HG02884 (cell line): ENCODE results near the gene TRIM33.
"Not testable (repeated sequence)": the region's sequence is repeated elsewhere in the genome, so short reads cannot be mapped to it uniquely, and the experiment has no call there.

Experiments used
- ATAC-seq: cut with Tn5 transposase; IDR thresholded peaks from one replicate; pipeline ENCODE4 v1.9.1; 2021; ENCODE audit warnings: mild to moderate bottlenecking, moderate library complexity; ENCODE audit not compliant: unreplicated experiment

Gene TRIM33

DNA sequence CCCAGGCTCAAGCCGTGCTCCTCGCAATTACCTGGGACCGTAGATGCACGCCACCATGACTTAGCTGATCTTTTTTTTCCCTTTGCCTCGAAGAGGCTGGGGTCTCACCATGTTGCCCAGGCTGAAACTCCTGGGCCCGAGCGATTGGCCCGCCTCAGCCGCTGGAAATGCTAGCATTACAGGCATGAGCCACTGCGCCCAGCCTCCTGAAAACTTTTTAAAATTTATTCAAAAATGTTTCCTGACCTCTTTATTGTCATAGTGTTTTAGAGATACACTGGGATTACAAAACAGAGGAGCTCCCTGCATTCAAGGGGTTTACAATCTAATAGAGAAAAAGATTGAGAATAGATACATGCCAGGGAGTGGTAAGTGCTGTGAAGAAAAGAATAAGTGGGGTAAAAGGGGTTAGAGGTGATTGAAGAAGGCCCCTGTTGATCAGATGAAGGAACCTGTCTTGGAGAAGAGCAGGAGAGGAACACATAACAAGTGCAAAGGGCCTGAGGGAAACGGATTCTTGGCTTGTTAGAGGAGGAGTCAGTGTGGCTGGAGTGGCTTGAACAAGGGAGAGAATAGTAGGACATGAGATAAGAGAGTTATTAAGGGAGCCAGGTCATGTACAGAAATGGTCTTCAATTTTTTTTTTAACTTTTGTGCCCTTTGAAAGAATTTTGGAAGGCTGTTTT lies 1.7 kb upstream of the TRIM33 start:
- ATAC-seq, result no peak

DNA sequence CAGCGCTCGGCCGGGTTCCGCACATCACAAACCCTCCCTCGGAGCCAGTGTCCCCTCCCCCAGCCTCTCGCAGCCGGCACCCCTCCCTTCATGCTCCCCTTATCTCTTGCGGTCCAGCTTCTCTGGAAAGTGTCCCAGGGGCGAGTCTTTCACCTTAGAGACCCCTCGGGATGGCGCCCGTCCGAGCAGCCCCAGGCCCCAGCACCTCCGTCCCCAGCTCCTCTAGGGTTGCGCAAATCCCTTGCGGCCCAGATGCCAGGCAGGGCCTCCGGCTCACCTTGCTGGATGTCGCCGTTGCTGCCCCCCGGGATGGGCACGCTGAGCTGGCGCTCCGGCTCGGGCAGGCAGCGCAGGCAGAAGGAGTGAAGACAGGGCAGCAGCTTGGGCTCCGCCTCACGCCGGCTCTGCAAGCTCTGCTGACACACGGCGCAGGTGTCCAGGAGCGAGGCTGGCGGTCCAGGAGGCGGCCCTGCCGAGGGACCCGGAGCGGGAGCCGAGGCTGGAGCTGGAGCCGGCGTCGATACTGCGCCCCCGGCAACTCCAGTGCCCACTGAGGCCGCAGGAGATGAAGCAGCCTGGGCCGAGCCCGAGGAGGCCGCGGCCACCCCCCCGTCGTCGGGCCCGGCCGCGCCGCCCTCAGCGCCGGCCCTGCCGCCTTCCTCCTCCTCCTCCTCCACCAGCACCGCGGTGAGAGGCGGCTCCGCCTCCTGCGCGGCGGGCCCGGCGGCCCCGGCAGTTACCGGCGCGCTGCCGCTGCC lies 550 bp downstream of the TRIM33 start:
- ATAC-seq, result peak; percentile 55

DNA sequence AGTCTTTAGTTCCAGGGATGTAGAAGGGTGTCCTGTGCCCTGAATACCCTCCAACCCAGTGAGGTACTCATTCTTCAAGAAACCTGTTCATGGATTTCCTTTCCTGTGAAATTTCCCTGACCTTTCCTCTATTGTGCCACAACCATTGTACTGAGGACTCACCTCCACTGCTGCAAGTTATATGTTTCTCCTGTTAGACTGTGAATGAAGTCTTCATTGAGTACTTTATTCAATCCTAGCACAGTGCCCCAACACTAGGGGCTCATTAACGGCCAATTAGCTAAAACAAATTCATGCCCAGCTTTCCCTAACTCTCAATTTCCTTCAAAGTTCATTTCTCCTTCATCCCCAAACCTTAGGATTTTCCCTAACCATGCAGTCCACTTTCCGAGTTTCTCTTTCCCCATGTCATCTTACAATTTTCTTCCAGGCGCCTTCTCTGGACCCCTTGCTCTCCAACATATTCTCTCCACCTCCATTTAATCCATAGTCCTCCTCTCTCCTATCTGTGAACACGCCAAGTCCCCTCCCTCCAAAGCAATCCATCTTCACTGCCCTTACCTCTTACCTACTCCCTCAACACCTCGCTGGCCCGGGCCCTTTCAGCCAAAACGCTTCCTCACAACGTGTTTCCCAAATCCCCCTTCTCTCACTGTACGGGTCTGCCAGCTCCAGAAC lies 1.3 kb downstream of the TRIM33 start:
- ATAC-seq, result no peak

DNA sequence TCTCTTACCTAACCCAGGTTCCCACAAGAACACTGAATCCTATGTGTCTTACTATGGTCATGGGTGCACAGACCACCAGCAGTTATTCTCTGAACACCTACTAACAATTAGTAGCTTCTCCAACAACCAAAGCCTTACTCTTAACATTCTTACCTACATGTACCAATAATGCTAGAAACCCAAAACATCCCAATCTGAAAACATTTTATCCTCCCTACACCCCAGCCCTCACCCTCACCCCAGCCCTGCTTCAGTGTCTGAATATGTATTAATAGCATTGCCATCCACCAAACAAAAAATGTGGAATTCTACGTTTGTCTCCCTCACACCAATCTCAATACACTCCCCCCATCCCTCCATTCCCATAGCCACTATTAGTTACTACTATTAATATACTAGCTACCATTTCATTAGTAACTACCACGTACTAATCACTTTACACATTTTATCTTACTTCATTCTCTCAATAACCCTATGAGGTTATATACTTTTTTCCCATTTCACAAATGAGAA lies 2.6 kb downstream of the TRIM33 start:
- ATAC-seq, result no peak

DNA sequence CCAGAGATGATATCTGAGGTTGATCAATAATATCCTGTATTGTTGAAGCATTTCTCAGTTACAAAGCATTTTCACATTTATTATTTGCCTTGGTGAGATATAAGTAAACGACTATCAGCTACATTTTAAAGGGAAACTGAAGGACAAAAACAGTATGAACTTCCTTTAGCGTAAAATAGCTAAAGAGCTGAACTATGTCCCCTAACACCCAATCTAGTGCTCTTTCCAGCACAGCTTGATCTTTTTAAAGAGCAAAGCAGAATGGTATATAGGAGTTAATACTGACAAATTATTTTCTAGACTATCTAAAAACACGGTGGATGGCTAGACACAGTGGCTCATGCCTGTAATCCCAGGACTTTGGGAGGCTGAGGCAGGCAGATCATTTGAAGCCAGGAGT lies 3.5 kb downstream of the TRIM33 start:
- ATAC-seq, result no peak

DNA sequence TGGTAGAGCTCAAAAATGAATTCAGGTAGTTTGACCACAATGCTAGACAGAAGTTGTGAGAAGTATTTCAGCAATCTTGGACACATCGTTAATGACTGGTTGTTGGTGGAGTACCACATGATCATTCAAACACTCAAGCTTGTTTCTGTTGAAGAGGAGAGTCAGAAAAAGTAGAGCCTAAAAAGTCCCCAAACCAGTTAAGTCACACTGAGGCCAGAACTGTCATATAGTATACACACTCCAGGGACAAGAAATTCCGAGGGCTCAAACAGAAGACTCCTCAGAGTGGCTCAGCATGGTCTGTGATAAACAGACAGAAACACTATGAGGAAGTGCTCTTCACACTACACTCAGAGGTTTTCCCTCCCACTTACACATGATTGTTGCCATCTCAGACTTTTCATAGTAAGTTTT lies 5.8 kb downstream of the TRIM33 start:
- ATAC-seq, result no peak

DNA sequence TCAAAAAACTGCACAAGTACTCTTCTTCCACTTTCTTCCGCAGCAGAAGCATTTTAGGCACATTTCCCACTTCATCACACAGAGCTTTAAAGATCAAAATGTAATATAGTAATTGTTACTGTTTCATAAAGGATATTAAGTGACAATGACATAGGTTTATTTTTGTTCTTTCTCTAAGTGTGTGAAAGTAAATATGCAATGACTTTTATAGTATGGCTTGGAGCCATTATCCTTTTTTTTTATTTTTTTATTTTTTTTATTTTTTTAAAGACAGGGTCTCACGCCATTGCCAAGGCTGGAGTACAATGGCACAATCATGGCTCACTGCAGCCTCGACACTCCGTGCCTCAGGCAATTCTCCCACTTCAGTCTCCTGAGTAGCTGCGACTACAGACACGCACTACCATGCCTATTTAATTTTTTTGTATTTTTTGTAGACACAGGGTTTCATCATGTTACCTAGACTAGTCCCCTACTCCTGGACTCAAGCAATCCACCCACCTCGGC lies 7.0 kb downstream of the TRIM33 start:
- ATAC-seq, result no peak

DNA sequence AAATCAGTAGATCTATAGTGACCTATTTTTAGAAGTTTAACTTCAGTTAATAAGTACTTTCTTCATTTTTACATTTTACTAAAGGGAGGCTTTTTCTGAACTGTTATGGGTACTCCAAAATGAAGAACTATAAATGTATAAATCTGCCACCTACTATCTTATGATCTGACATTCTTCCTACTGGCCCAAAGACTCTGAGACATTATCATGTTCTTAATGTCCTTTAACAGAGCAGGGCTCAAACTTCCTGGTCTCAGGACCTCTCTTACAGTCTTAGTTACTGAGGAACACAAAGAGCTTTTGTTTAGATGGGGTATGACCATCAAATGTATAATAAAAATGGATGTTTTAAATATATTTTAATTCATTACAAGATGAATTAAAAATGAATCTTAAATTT lies 8.9 kb downstream of the TRIM33 start:
- ATAC-seq, result no peak

DNA sequence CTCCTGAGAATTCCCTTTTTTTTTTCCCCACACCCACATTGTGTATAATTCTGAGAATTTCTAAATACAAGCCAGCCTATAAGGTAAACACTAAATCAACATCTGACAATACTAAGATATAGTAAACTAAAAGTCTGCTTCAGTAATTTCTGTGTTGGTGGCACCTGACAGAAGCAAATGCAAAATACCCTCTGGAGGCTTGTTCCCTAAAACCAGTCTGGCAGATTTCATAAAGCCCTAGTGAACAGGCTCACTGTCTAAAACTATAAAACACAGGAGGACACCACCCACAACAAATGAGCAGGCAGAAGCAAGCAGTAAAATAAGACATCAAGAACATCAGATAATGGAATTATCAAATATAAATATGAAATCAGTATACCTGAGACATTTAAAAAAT lies 11.5 kb downstream of the TRIM33 start:
- no peak for ATAC-seq

DNA sequence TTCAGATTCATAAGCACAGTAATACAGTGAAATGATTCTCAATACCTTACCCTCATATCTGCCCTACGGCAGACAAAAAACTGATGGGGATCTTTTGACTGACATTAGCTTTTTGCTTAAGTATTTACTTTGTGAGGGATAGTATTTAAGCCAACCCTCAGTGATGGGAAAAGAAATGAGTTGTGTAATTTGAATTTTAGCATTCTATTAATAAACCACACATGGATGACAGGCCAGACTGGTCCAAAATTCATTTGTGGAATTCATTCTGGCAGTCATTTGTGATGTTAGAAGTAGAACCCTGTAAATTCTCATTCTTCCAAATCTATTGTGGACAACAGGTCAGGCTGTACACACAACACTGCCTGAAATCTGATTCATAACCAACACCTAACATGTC lies 14.9 kb downstream of the TRIM33 start:
- ATAC-seq, result no peak

DNA sequence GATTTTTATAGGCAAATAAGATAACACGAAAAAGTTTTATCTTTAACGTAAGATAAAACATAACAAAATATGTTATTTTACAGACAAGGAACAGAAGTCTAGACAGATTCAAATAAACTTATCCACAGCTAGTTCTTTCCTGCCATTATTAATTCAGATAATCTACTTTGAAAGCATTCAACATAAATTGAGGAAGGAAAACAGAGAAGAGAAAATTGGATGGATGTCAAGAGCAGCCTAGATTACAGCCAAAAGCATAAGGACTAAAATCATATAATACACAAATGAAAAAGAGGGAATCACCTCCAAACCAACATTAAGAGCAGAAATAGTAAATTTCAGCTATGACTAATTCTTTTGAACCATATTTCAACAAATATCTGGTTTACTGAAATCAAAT lies 15.5 kb downstream of the TRIM33 start:
- ATAC-seq, result no peak

DNA sequence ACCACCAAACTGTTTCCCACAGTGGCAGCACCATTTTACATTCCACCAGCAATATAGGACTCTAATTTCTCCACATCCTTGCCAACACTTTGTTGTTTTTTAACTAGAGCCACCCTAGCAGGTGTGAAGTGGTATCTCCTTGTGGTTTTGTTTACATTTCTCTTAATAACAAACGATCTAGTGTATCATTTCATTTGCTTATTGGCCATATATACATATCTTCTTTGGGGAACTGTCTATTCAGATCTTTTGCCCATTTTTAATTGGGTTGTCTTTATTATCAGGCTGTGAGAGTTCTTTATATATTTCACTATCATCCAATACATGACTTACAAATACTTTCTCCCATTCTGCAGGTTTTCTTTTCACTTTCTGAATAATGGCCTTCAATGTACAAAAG lies 18.0 kb downstream of the TRIM33 start:
- no peak for ATAC-seq

DNA sequence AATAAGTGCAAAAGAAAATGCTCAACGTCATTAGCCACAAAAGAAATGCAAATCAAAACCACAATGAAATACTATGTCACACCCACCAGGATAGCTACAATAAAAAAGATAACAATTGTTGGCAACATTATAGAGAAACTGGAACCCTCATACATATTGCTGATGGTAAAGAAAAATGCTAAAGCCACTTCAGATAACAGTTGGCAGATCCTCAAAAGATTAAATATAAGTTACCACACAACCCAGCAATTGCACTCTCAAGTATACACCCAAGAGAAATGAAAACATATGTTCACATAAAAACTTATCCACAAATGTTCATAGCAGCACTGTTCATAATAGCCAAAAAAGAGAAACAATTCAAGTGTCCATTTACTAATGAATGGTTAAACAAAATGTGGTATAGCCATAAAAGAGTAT lies 20.7 kb downstream of the TRIM33 start:
- ATAC-seq, result no peak

DNA sequence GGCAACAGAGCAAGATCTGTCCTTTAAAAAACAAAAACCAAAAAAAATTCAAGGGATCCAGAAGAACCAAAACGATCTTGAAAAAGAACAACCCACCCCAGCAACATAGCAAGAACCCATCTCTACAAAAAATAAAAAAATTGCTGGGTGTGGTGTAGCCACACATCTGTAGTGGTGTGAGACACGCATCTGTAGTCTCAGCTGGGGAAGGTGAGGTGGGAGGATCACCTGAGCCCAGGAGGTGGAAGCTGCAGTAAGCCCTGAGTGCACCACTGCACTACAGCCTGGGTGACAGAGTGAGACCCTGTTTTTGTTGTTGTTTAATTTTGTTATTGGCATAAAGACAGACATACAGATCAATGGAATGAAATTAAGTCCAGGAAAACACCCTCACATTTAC lies 22.3 kb downstream of the TRIM33 start:
- ATAC-seq, result no peak

DNA sequence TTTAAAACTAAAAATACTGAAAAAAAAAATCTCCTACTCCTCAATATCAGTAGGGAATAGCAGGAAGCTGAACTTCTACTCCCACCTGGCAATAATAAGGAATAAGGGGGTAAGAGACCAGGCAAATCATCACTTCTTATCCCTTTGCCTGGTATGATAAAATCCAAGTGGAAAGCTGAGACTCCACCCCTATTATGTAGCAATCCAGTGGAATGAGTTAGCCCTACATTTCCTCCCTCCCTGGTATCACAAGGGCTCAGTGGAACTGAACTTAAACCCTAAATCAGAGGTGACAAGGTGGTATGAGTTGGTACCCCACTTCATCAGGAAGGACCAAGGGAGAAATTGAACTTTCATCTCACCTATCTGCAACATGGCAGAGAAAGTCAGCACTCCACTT lies 25.7 kb downstream of the TRIM33 start:
- no peak for ATAC-seq

DNA sequence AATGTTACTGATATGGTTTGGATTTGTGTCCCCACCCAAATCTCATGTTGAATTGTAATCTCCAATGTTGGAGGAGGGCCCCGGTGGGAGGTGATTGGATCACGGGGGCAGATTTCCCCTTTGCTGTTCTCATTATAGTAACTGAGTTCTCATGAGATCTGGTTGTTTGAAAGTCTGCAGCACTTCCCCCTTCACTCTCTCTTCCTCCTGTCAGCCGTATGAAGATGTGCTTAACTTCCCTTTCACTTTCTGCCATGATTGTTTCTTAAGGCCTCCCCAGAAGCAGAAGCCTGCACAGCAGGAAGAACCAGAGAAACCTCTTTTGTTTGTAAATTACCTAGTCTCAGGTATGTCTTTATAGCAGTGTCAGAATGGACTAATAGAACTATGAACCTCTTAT lies 28.4 kb downstream of the TRIM33 start:
- peak; percentile 74 for ATAC-seq

DNA sequence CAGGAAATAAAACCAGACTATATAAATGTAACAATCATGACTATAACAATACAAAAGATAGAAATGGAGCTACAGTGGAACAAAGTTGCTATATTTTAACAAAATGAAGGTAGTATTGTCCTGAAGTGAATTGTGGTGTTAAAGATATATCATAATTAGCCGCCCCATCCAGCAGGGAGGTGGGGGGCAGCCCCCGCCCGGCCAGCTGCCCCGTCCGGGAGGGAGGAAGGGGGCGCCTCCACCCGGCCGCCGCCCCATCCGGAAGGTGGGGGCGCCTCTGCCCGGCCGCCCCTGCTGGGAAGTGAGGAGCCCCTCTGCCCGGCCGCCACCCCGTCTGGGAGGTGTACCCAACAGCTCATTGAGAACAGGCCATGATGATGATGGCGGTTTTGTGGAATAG lies 31.4 kb downstream of the TRIM33 start:
- not testable (repeated sequence) for ATAC-seq

DNA sequence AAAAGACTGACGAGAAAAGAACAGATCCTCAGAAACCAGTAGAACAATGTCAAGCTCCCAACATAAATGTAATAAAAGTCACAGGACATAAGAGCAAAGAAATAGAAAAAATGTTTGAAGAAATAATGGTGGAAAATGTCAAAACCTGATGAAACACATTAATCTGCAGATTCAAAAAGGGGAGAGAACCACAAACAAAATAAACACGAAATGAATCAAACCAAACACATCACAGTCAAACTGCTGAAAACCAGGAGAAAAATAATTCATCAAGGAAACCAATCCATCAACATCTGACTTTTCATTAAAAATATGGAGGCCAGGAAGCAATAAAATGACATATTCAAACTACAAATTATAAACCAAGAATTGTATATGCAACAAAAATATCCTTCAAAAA lies 31.9 kb downstream of the TRIM33 start:
- no peak for ATAC-seq

DNA sequence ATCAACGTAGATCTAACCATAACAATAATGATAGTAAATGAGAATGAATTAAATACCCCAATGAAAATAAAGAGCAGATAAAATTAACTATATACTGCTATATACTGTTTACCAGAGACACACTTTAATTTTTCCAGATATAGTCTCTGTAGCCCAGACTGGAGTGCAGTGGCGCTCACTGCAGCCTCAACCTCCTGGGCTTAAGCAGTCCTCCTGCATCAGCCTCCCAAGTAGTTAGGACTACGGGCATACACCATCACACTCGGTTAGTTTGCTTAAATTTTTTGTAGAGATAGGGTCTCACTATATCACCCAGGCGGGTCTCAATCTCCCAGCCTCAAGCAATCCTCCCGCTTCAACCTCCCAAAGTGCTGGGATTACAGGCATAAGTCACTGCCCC lies 37.2 kb downstream of the TRIM33 start:
- ATAC-seq, result no peak

DNA sequence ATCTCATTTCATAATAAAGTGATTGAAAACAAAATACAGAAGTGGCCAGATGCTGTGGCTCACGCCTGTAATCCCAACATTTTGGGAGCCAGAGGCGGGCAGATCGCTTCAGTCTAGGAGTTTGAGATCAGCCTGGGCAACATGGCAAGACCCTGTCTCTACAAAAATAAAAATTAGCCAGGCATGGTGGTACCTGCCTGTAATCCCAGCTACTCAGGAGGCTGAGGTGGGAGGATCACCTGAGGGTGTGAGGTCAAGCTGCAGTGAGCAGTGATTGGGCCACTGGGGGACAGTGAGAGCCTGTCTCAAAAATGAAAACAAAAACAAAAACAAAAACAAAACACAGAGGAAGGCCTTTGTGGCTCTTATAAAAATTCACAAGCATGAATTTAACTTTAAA lies 38.6 kb downstream of the TRIM33 start:
- ATAC-seq, result no peak

DNA sequence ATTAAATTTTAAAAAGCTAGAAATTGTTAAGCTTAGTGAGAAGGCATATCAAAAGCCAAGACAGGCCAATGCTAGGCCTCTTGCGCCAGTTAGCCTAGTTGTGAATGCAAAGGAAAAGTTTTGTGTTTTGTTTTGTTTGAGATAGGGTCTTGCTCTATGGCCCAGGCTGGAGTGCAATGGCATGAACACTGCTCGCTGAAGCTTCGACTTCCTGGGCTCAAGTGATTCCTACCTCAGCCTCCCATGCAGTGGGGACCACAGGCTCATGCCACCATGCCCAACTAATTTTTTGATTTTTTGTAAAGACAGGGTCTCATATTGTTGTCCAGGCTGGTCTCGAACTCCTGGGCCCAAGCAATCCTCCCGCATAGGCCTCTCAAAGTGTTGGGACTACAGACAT lies 40.3 kb downstream of the TRIM33 start:
- ATAC-seq, result no peak
